ENCODE data around the gene CTIF.

GRCh38 chr18:48693006-48693405 lies 154.2 kb downstream of the CTIF start:
- no peak for TF ChIP-seq REST (IDR thresholded peaks at IDR 0.05; ENCODE audit: low read depth)
- TF ChIP-seq MAX (IDR thresholded peaks at IDR 0.05): no peak
- no peak for TF ChIP-seq RAD21 (IDR thresholded peaks at IDR 0.05; ENCODE audit: low read depth)
- TF ChIP-seq TEAD4 (IDR thresholded peaks at IDR 0.05): no peak
- TF ChIP-seq TAF1 (IDR thresholded peaks at IDR 0.05; ENCODE audit: low read depth): no peak
- no peak for TF ChIP-seq ZBTB7A (IDR thresholded peaks at IDR 0.05; ENCODE audit: low read depth)
- no peak for TF ChIP-seq CREB1 (IDR thresholded peaks at IDR 0.05; ENCODE audit: low read depth)
- TF ChIP-seq EP300 (IDR thresholded peaks at IDR 0.05; ENCODE audit: borderline replicate concordance): no peak
